Right atrium auricular region (tissue), 2 donors: ENCODE measurements around the gene COG5. TPM values are rescaled to one million over a fixed set of nuclear protein-coding genes. Genes with fewer than 3 reads are reported as not detected.

Experiments used
- DNase-seq: peaks from one replicate; pipeline ENCODE4 v3.0.0-alpha.2; 2019; ENCODE audit warnings: low spot score
- H3K27ac ChIP-seq, 2 donors: fragments of 200-600 bp; sonication (generic); 1 replicate in 1 of 2; 2 replicates in 1 of 2; pipeline ENCODE4 v1.5.1; 2016 to 2019
- H3K27me3 ChIP-seq, 2 donors: fragments of 200-600 bp; sonication (generic); one replicate each; pipeline versions ENCODE4 v1.5.1 to v1.6.0; 2017 to 2019
- H3K36me3 ChIP-seq: fragments of 200-600 bp; sonication (generic); one replicate; pipeline ENCODE4 v1.5.1; 2016
- H3K4me1 ChIP-seq, 2 donors: fragments of 200-600 bp; sonication (generic); one replicate each; pipeline versions ENCODE4 v1.5.1 to v1.6.0; 2017 to 2019
- H3K4me3 ChIP-seq, 2 donors: fragments of 200-600 bp; sonication (generic); 1 replicate in 1 of 2; 2 replicates in 1 of 2; pipeline ENCODE4 v1.5.1; 2017 to 2019; ENCODE audit warnings: mild to moderate bottlenecking in 1 of 2, moderate library complexity in 1 of 2
- H3K9me3 ChIP-seq, 2 donors: fragments of 200-600 bp; sonication (generic); one replicate each; pipeline ENCODE4 v1.5.1; 2019
- total RNA-seq, 2 donors: library from RNA; depleted of rRNA; stranded (reverse); fragments of >200 nt; gene quantifications; one replicate each; pipeline ENCODE4 v1.1.0, GENCODE V29; 2016
- TF ChIP-seq, protein P1 (sequence below), 2 donors: fragments of 200-600 bp; sonication (generic); IDR thresholded peaks; one replicate each; pipeline ENCODE4 v1.5.1; 2019; ENCODE audit warnings: antibody characterized with exemption in 2 of 2

Gene COG5
- total RNA-seq, 2 donors from 2014 or later, result 28.0 to 31.8 TPM

GRCh38 chr7:107384025-107384424 lies 179.7 kb downstream of the COG5 start:
- peaks cover 0 to 13% of the 10 kb centered on the region in 2 donors for H3K4me1 ChIP-seq
- no peak overlapping the region for H3K4me3 ChIP-seq
- TF ChIP-seq, protein P1, sequence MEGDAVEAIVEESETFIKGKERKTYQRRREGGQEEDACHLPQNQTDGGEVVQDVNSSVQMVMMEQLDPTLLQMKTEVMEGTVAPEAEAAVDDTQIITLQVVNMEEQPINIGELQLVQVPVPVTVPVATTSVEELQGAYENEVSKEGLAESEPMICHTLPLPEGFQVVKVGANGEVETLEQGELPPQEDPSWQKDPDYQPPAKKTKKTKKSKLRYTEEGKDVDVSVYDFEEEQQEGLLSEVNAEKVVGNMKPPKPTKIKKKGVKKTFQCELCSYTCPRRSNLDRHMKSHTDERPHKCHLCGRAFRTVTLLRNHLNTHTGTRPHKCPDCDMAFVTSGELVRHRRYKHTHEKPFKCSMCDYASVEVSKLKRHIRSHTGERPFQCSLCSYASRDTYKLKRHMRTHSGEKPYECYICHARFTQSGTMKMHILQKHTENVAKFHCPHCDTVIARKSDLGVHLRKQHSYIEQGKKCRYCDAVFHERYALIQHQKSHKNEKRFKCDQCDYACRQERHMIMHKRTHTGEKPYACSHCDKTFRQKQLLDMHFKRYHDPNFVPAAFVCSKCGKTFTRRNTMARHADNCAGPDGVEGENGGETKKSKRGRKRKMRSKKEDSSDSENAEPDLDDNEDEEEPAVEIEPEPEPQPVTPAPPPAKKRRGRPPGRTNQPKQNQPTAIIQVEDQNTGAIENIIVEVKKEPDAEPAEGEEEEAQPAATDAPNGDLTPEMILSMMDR (IDR thresholded peaks at IDR 0.05), result no peak
- H3K27ac ChIP-seq, result no peak overlapping the region
- DNase-seq, result no peak
- no peaks in the 10 kb centered on the region for H3K36me3 ChIP-seq
- H3K27me3 ChIP-seq, result no peaks in the 10 kb centered on the region
- H3K9me3 ChIP-seq, result no peaks in the 10 kb centered on the region

GRCh38 chr7:107383203-107383602 lies 180.5 kb downstream of the COG5 start:
- H3K27ac ChIP-seq, result no peak overlapping the region
- H3K4me1 ChIP-seq, result peaks cover 0 to 13% of the 10 kb centered on the region in 2 donors

DNA sequence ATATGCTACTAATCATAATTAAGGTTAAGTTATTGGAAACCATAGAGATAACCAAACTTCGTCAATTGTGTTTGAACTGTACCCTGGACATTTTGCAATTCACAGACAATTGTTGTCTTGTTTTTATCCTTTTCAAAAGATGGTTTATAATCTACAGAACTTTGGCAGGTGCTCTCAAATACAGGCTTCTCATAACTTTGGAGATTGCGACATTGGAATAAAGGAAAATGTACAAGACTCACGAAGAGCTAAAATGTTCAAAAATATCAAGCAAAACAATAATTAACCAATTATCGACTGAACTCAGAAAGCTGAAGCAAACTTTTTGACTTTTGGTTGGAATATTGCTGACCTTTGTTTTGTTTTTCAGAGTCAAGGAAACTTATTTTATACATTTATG lies 182.3 kb downstream of the COG5 start:
- no peaks in the 10 kb centered on the region for H3K4me1 ChIP-seq
- H3K9me3 ChIP-seq, result no peaks in the 10 kb centered on the region
- no peak overlapping the region for H3K27ac ChIP-seq
- DNase-seq, result no peak
- no peaks in the 10 kb centered on the region for H3K27me3 ChIP-seq
- H3K36me3 ChIP-seq, result no peaks in the 10 kb centered on the region
- no peak overlapping the region for H3K4me3 ChIP-seq
- TF ChIP-seq, protein P1 (IDR thresholded peaks at IDR 0.05), result no peak

More at GRCh38 chr7:107383203-107383602, 180.5 kb downstream of the COG5 start:
- Histone ChIP-seq H3K4me3 (no peak overlapping the region), H3K9me3 (no peaks in the 10 kb centered on the region), H3K27me3 (no peaks in the 10 kb centered on the region), H3K36me3 (no peaks in the 10 kb centered on the region)
- no peak for DNase-seq
- TF ChIP-seq, protein P1 (IDR thresholded peaks at IDR 0.05), result no peak

- no peak overlapping the region for H3K4me3 ChIP-seq
- H3K9me3 ChIP-seq, result no peaks in the 10 kb centered on the region
- TF ChIP-seq, protein P1 (IDR thresholded peaks at IDR 0.05), result no peak
- H3K36me3 ChIP-seq, result no peaks in the 10 kb centered on the region
- no peaks in the 10 kb centered on the region for H3K27me3 ChIP-seq
- no peak overlapping the region for H3K27ac ChIP-seq
- no peaks in the 10 kb centered on the region for H3K4me1 ChIP-seq
- DNase-seq, result no peak
These were observed 190.4 kb downstream of the COG5 start for GRCh38 chr7:107373354-107373753.

DNA sequence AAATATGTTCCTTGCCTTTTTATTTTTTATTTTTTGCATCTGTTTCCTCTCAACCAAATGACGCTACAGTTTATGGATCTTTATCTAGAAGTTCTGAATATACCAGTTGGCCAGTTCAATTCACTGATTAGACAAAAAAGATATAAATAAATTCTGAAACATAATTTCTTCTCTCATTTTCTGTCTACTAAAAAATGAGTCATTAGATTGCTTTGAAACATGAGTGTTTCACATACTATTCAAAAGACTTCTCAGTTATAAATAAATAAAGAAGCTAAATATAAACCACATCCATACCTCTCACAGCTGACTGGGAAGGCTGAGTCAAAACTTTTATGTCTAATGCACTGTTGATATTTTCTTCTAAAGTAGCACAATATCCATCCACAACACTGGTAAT lies 191.4 kb downstream of the COG5 start:
- no peak for DNase-seq
- TF ChIP-seq, protein P1 (IDR thresholded peaks at IDR 0.05), result no peak
- Histone ChIP-seq H3K27me3 (no peaks in the 10 kb centered on the region), H3K4me1 (no peaks in the 10 kb centered on the region), H3K9me3 (no peaks in the 10 kb centered on the region), H3K4me3 (no peak overlapping the region), H3K36me3 (no peaks in the 10 kb centered on the region), H3K27ac (no peak overlapping the region)

DNA sequence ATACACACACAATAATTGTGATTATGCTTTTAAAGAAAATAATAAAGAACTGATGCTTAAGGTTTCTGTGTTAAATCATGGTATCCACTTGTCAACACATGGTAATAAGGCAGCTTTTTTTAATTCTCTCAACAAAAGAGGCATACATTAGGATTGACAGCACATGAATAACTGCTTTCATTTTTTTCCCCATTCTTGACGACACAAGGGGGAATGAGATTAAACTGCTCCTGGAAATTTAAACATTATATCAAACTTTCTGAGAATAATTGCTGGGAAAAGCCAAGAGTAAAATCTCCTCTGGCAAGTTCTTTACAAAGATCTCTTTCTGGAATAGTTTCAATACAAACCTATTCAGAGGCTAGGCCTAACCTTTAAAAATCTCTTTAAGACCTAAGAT lies 192.9 kb downstream of the COG5 start:
- H3K36me3 ChIP-seq, result no peaks in the 10 kb centered on the region
- no peak for DNase-seq

More for the DNA sequence above, 192.9 kb downstream of the COG5 start:
- no peak overlapping the region for H3K4me3 ChIP-seq
- TF ChIP-seq, protein P1 (IDR thresholded peaks at IDR 0.05), result no peak
- no peaks in the 10 kb centered on the region for H3K9me3 ChIP-seq
- no peak overlapping the region for H3K27ac ChIP-seq
- no peaks in the 10 kb centered on the region for H3K27me3 ChIP-seq
- H3K4me1 ChIP-seq, result no peaks in the 10 kb centered on the region
